GM18951 (cell line): ENCODE results near the gene PDGFB.

Experiments used
- POLR2A ChIP-seq: IDR thresholded peaks from 4 replicates; pipeline ENCODE4 v1.6.1; 2011; ENCODE audit warnings: mild to moderate bottlenecking; ENCODE audit not compliant: insufficient read length, insufficient read depth; ENCODE audit errors: extremely low read depth
- in situ Hi-C: fragments of 300-500 bp; cut with MboI; formaldehyde crosslinking; loops from one replicate; pipeline ENCODE4 v1.12.0; 2022; ENCODE audit warnings: low sequenced_read_pairs, mixed read lengths, inconsistent platforms; ENCODE audit not compliant: unreplicated experiment

PDGFB gene

GRCh38 chr22:39283322-39284141 is 38.8 kb upstream of the PDGFB start:
- in situ Hi-C loops, result no loop called here
- no peak for TF ChIP-seq POLR2A

GRCh38 chr22:39282645-39283321 is 38.0 kb upstream of the PDGFB start:
- in situ Hi-C loops, result no loop called here

GRCh38 chr22:39281126-39281525 is 36.3 kb upstream of the PDGFB start:
- in situ Hi-C loops, result no loop called here
- no peak for TF ChIP-seq POLR2A

More at GRCh38 chr22:39282645-39283321, 38.0 kb upstream of the PDGFB start:
- no peak for TF ChIP-seq POLR2A

GRCh38 chr22:39280250-39280649 is 35.5 kb upstream of the PDGFB start:
- in situ Hi-C loops, result no loop called here
- no peak for TF ChIP-seq POLR2A

- in situ Hi-C loops, result no loop called here
- no peak for TF ChIP-seq POLR2A
Observed at GRCh38 chr22:39279170-39279850, 34.5 kb upstream of the PDGFB start.

- no peak for TF ChIP-seq POLR2A
- in situ Hi-C loops, result no loop called here
Observed at GRCh38 chr22:39278040-39278439, 33.3 kb upstream of the PDGFB start.

- TF ChIP-seq POLR2A, result no peak
- in situ Hi-C loops, result no loop called here
Observed at GRCh38 chr22:39277142-39277607, 32.4 kb upstream of the PDGFB start.

- in situ Hi-C loops, result no loop called here
- no peak for TF ChIP-seq POLR2A
Observed at GRCh38 chr22:39276440-39277141, 31.8 kb upstream of the PDGFB start.

- no peak for TF ChIP-seq POLR2A
- in situ Hi-C loops, result no loop called here
Observed at GRCh38 chr22:39275814-39276439, 31.1 kb upstream of the PDGFB start.

- TF ChIP-seq POLR2A, result no peak
- in situ Hi-C loops, result no loop called here
Observed at GRCh38 chr22:39273950-39274887, 29.4 kb upstream of the PDGFB start.

GRCh38 chr22:39270792-39271191 is 26.0 kb upstream of the PDGFB start:
- in situ Hi-C loops, result no loop called here
- no peak for TF ChIP-seq POLR2A
